ENCODE data around the gene MYO1C. TPM values are rescaled to one million over a fixed set of nuclear protein-coding genes. Genes with fewer than 3 reads are reported as not detected.

Gene MYO1C
- total and polyA plus RNA-seq, 8 donors: 45.2 to 158 (median 81.3) TPM

DNA sequence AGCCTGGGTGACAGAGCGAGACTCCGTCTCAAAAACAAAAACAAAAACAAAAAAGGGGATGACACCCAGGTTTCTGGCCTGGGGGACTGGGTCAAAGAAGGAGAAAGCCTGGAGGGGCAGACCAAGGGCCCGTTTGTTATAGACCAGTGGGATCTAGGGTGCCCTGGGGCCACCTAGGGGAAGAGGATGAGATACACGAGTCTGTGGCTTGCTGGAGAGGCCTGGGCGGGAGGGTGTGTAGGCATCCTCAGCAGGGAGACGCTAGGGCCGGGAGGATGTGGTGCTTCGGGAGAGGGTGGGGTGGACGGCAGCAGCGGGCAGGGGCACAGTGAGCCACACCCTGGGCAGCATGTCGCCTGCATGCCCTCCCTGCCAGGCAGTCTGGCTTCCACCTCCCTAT is 19.3 kb downstream of the MYO1C start:
- Histone ChIP-seq H3K4me1 (peaks cover 0 to 34% (median 9%) of the 10 kb centered on the region in 4 donors), H3K27ac (peak overlapping the region in 2 of 5 donors; percentile 5 to 7), H3K9me3 (no peaks in the 10 kb centered on the region), H3K4me3 (no peak overlapping the region), H3K27me3 (no peaks in the 10 kb centered on the region), H3K36me3 (peaks cover 79 to 100% (median 100%) of the 10 kb centered on the region in 4 donors)
- WGBS, 5 donors: 65 to 74% (median 70%) methylated on average over 10 to 11 of the region's 11 CpGs
- intact Hi-C loops (cut with DNase I; ENCODE audit: low total_unique reads): no loop called here
- DNase-seq: no peak
- TF ChIP-seq POLR2A (IDR thresholded peaks at IDR 0.05): no peak
- no peak for TF ChIP-seq EP300 (IDR thresholded peaks at IDR 0.05)
- no peak for TF ChIP-seq POLR2AphosphoS5 (IDR thresholded peaks at IDR 0.05)
- TF ChIP-seq, protein P1, sequence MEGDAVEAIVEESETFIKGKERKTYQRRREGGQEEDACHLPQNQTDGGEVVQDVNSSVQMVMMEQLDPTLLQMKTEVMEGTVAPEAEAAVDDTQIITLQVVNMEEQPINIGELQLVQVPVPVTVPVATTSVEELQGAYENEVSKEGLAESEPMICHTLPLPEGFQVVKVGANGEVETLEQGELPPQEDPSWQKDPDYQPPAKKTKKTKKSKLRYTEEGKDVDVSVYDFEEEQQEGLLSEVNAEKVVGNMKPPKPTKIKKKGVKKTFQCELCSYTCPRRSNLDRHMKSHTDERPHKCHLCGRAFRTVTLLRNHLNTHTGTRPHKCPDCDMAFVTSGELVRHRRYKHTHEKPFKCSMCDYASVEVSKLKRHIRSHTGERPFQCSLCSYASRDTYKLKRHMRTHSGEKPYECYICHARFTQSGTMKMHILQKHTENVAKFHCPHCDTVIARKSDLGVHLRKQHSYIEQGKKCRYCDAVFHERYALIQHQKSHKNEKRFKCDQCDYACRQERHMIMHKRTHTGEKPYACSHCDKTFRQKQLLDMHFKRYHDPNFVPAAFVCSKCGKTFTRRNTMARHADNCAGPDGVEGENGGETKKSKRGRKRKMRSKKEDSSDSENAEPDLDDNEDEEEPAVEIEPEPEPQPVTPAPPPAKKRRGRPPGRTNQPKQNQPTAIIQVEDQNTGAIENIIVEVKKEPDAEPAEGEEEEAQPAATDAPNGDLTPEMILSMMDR (IDR thresholded peaks at IDR 0.05): no peak

DNA sequence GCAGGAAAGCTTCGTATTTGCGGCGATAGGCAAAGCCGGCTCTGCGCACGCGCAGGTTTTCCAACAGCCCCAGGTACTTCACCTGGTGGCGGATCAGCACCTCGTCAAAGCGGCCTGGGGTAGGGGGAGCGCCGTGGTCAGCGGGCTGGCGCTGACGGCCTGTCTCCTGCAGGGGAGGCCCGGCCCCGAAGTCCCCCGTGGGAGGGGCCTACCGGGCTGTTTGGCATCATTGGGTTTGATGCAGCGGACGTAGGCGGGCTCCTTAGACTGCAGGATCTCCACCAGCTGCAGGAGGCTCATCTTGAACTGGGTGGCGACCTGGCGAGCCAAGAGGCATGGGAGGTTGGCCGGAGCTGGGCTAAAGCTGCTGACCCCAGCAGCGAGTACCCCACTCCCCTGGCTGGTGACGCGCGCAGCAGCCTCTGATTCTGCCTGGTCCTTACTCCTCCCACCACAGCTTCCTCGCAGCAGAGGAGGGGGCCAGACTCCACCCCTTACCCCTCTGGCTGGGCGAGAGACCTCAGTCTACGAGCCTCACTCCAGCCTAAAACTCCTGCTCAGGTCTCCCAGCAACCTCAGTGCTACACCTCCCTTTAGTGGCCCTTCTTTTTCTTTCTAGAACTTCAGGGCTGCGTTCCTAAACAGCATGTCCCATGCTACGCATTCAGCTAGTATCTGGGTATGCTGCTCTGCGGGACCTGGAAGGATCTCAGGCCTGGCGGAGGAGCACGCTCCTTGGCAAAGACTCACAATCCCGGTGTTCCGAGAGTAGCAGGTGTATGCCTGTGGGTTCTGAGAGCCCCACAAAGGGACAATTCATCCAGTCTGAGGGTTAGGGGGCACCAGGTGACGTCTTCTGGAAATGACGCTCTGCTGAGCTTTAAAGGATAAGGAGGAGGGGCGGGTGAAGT is 20.3 kb downstream of the MYO1C start:
- Histone ChIP-seq H3K4me1 (peaks cover 0 to 39% (median 9%) of the 10 kb centered on the region in 4 donors), H3K9me3 (no peaks in the 10 kb centered on the region), H3K27me3 (no peaks in the 10 kb centered on the region), H3K27ac (no peak overlapping the region), H3K36me3 (peaks cover 78 to 100% (median 100%) of the 10 kb centered on the region in 4 donors), H3K4me3 (no peak overlapping the region)
- no peak for TF ChIP-seq EP300 (IDR thresholded peaks at IDR 0.05)
- no peak for TF ChIP-seq POLR2AphosphoS5 (IDR thresholded peaks at IDR 0.05)
- TF ChIP-seq, protein P1 (IDR thresholded peaks at IDR 0.05): no peak
- TF ChIP-seq POLR2A (IDR thresholded peaks at IDR 0.05): no peak
- no peak for DNase-seq
- 83 to 89% (median 87%) methylated on average over 35 to 42 of the region's 42 CpGs for WGBS, 5 donors
- intact Hi-C loops (cut with DNase I; ENCODE audit: low total_unique reads): no loop called here

DNA sequence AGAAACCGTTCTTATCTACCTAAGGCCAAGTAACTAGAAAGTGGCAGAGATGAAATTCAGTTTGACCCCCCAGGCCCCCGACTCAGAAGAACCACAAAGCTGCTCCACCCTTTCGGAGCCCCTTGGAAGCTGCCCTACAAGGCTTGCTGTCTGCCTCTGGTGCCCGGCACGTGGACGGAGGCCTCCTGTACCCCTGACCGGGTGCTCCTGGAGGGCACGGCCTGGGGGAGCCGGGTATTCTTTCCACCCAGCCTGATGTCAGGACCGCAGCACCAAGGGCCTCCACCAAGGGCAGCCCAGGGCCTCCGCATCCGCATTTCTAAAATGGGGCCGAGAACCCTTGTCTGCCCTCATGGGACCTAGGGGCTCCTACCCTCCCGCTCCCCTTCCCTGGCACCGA is 21.0 kb downstream of the MYO1C start:
- 89 to 96% (median 94%) methylated on average over 15 of the region's 15 CpGs for whole genome bisulfite sequencing, 5 donors
- Histone ChIP-seq H3K27me3 (no peaks in the 10 kb centered on the region), H3K4me1 (peaks cover 0 to 33% (median 9%) of the 10 kb centered on the region in 4 donors), H3K27ac (no peak overlapping the region), H3K4me3 (no peak overlapping the region), H3K9me3 (no peaks in the 10 kb centered on the region), H3K36me3 (peaks cover 77 to 100% (median 100%) of the 10 kb centered on the region in 4 donors)
- intact Hi-C loops (cut with DNase I; ENCODE audit: low total_unique reads): no loop called here
- DNase-seq: no peak
- TF ChIP-seq POLR2A (IDR thresholded peaks at IDR 0.05) (no peak), POLR2AphosphoS5 (IDR thresholded peaks at IDR 0.05) (no peak), EP300 (IDR thresholded peaks at IDR 0.05) (no peak)
- TF ChIP-seq, protein P1 (IDR thresholded peaks at IDR 0.05): no peak

DNA sequence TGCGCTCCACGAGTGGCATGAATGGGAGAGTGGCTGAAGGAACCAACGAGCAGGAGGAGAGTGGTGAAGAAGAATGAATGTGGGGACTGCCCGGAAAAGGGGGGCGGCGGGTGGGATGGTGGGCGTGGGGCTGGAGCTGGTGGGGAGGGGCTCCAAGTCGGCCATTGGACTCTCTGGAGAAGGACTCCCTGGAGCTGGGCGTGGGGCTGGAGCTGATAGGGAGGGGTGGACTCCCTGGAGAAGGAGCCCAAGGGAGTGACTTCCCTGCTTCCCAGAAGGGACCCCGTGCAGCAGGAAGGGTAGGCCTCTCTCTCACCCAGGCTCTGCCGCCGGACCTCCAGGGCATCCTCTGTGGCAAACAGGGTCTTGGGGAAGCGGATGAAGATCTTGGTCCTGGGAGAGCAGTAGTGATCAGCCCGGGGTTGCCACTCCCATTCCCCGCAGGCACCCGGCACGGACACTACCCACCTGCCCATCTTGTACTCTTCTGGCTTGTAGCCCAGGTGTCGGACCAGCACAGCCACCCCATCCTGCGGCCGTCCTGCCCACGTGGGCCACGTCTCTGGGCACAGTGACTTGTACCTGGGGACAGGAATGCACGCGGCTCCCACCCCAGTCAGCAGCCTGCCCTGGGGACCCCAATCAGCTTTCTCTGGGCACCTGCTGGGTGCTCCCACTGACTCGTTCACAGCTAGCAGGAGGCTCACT is 21.6 kb downstream of the MYO1C start:
- no peaks in the 10 kb centered on the region for H3K9me3 ChIP-seq
- no peak for TF ChIP-seq POLR2A (IDR thresholded peaks at IDR 0.05)
- TF ChIP-seq EP300 (IDR thresholded peaks at IDR 0.05): no peak
- TF ChIP-seq, protein P1 (IDR thresholded peaks at IDR 0.05): no peak
- TF ChIP-seq POLR2AphosphoS5 (IDR thresholded peaks at IDR 0.05): no peak
- 82 to 86% (median 84%) methylated on average over 16 to 25 of the region's 25 CpGs for WGBS, 5 donors
- H3K4me1 ChIP-seq: peaks cover 0 to 28% (median 9%) of the 10 kb centered on the region in 4 donors
- DNase-seq: no peak
- peaks cover 73 to 100% (median 100%) of the 10 kb centered on the region in 4 donors for H3K36me3 ChIP-seq
- H3K27me3 ChIP-seq: no peaks in the 10 kb centered on the region
- H3K4me3 ChIP-seq: no peak overlapping the region
- intact Hi-C loops (cut with DNase I; ENCODE audit: low total_unique reads): no loop called here
- H3K27ac ChIP-seq: no peak overlapping the region
